Osteoblast (primary cell): Measurements from ENCODE around the gene RIPOR3. TPM values are rescaled to one million over a fixed set of nuclear protein-coding genes. Genes with fewer than 3 reads are reported as not detected.

Experiments used
- DNase-seq: peaks from one replicate; pipeline ENCODE4 v3.0.0; 2011; ENCODE audit warnings: low spot score, mixed read lengths; ENCODE audit not compliant: insufficient read length; ENCODE audit errors: missing footprints
- H2AFZ ChIP-seq: 2 replicates; pipeline ENCODE4 v1.6.0; 2011; ENCODE audit warnings: mild to moderate bottlenecking, low read length
- H3K27ac ChIP-seq: 2 replicates; pipeline ENCODE4 v1.5.1; 2011; ENCODE audit warnings: mild to moderate bottlenecking, low read depth, low read length, moderate library complexity
- H3K27me3 ChIP-seq: 2 replicates; pipeline ENCODE4 v1.6.0; 2012; ENCODE audit warnings: mild to moderate bottlenecking, control low read depth, inconsistent platforms, low read length, moderate library complexity; ENCODE audit not compliant: insufficient read depth
- H3K36me3 ChIP-seq: 2 replicates; pipeline ENCODE4 v1.5.1; 2011; ENCODE audit warnings: mild to moderate bottlenecking, low read length, control low read depth, moderate library complexity; ENCODE audit not compliant: insufficient read depth
- H3K4me1 ChIP-seq: 2 replicates; pipeline ENCODE4 v1.5.1; 2011; ENCODE audit warnings: mild to moderate bottlenecking, low read length, control low read depth, moderate library complexity; ENCODE audit not compliant: insufficient read depth
- H3K4me2 ChIP-seq: 2 replicates; pipeline ENCODE4 v1.6.0; 2011; ENCODE audit warnings: mild to moderate bottlenecking, low read length; ENCODE audit not compliant: insufficient read depth
- H3K4me3 ChIP-seq: fragments of 200-600 bp; sonication (generic); 3 replicates; pipeline ENCODE4 v1.5.1; 2012; ENCODE audit warnings: mild to moderate bottlenecking, low read length, inconsistent platforms; ENCODE audit not compliant: insufficient read depth
- H3K79me2 ChIP-seq: 2 replicates; pipeline ENCODE4 v1.6.0; 2012; ENCODE audit warnings: mild to moderate bottlenecking, low read length, control low read depth, inconsistent platforms; ENCODE audit not compliant: insufficient read depth
- H3K9me3 ChIP-seq: 2 replicates; pipeline ENCODE4 v1.5.1; 2011; ENCODE audit warnings: low read depth, low read length, control low read depth
- H4K20me1 ChIP-seq: 2 replicates; pipeline ENCODE4 v1.6.0; 2012; ENCODE audit warnings: mild to moderate bottlenecking, low read length, control low read depth; ENCODE audit not compliant: insufficient read depth
- total RNA-seq: library from RNA; depleted of rRNA; stranded (reverse); fragments of >200 nt; gene quantifications from 2 replicates; pipeline ENCODE4 v1.2.3, GENCODE V29; 2012
- TF ChIP-seq, protein P1 (sequence below): IDR thresholded peaks from 2 replicates; pipeline ENCODE4 v1.5.1; 2011; ENCODE audit warnings: mild to moderate bottlenecking, low read depth, low read length, moderate library complexity; ENCODE audit errors: extremely low read depth

RIPOR3 gene
- total RNA-seq, 1 donor, result 1.1 TPM

- Histone ChIP-seq H3K4me3 (no peak overlapping the region), H3K27me3 (peaks cover 3% of the 10 kb centered on the region), H3K27ac (no peak overlapping the region), H3K4me2 (no peak overlapping the region), H4K20me1 (no peaks in the 10 kb centered on the region), H3K9me3 (no peaks in the 10 kb centered on the region), H2AFZ (no peak overlapping the region), H3K79me2 (no peaks in the 10 kb centered on the region), H3K4me1 (no peaks in the 10 kb centered on the region), H3K36me3 (no peaks in the 10 kb centered on the region)
- DNase-seq, result no peak
- TF ChIP-seq, protein P1, sequence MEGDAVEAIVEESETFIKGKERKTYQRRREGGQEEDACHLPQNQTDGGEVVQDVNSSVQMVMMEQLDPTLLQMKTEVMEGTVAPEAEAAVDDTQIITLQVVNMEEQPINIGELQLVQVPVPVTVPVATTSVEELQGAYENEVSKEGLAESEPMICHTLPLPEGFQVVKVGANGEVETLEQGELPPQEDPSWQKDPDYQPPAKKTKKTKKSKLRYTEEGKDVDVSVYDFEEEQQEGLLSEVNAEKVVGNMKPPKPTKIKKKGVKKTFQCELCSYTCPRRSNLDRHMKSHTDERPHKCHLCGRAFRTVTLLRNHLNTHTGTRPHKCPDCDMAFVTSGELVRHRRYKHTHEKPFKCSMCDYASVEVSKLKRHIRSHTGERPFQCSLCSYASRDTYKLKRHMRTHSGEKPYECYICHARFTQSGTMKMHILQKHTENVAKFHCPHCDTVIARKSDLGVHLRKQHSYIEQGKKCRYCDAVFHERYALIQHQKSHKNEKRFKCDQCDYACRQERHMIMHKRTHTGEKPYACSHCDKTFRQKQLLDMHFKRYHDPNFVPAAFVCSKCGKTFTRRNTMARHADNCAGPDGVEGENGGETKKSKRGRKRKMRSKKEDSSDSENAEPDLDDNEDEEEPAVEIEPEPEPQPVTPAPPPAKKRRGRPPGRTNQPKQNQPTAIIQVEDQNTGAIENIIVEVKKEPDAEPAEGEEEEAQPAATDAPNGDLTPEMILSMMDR, result no peak
Observed at GRCh38 chr20:50681359-50682064, 9.8 kb downstream of the RIPOR3 start.

GRCh38 chr20:50680105-50680960, 11.0 kb downstream of the RIPOR3 start:
- Histone ChIP-seq H3K36me3 (no peaks in the 10 kb centered on the region), H3K79me2 (no peaks in the 10 kb centered on the region), H3K4me3 (no peak overlapping the region), H3K4me2 (no peak overlapping the region), H3K4me1 (no peaks in the 10 kb centered on the region), H4K20me1 (no peaks in the 10 kb centered on the region), H3K27me3 (peaks cover 3% of the 10 kb centered on the region), H3K9me3 (no peaks in the 10 kb centered on the region), H3K27ac (no peak overlapping the region), H2AFZ (no peak overlapping the region)
- TF ChIP-seq, protein P1, result no peak
- DNase-seq, result no peak

DNA sequence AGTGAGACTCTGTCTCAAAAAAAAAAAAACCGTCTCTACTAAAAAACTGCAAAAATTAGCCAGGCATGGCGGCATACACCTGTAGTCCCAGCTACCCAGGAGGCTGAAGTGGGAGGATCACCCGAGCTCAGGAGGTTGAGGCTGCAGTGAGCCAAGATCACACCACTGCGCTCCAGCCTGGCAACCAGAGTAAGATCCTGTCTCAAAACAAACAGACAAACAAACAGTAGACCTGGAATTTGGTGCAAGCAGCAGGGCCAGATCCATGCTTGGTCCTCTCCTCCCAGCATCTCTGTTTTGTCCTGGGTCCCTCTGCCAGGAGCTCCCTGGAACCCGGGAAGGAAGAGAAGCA, 11.6 kb downstream of the RIPOR3 start:
- H3K27me3 ChIP-seq, result peaks cover 3% of the 10 kb centered on the region
- H3K79me2 ChIP-seq, result no peaks in the 10 kb centered on the region
- H3K4me1 ChIP-seq, result no peaks in the 10 kb centered on the region
- no peaks in the 10 kb centered on the region for H4K20me1 ChIP-seq
- no peak overlapping the region for H3K4me2 ChIP-seq
- H3K9me3 ChIP-seq, result no peaks in the 10 kb centered on the region
- DNase-seq, result no peak
- H3K36me3 ChIP-seq, result no peaks in the 10 kb centered on the region
- no peak overlapping the region for H2AFZ ChIP-seq
- no peak overlapping the region for H3K4me3 ChIP-seq
- H3K27ac ChIP-seq, result no peak overlapping the region
- TF ChIP-seq, protein P1, result no peak
